AG04450 (cell line): ENCODE results near the gene ZNF469. TPM values are rescaled to one million over a fixed set of nuclear protein-coding genes. Genes with fewer than 3 reads are reported as not detected.
A peak's percentile ranks its signal among the peaks of the same experiment; 100 is the strongest.

Experiments used
- CTCF ChIA-PET: fragments of 300-600, 350-600 bp; formaldehyde crosslinking; extraction: SDS; loops from one replicate; lab custom pipeline; 2022; ENCODE audit warnings: antibody characterized with exemption, inconsistent platforms; lab: Charles Lee
- POLR2A ChIA-PET: fragments of 350-600 bp; formaldehyde crosslinking; extraction: SDS; loops from one replicate; lab custom pipeline; 2021; ENCODE audit warnings: antibody characterized with exemption, inconsistent platforms; lab: Yijun Ruan, JAX
- DNase-seq: peaks from one replicate; pipeline ENCODE4 v3.0.0-alpha.2; 2011; ENCODE audit warnings: low read depth, low spot score
- H3K27ac ChIP-seq: one replicate; pipeline ENCODE4 v1.5.1; 2012; ENCODE audit warnings: low read depth, low read length, control low read depth
- H3K27me3 ChIP-seq: one replicate; pipeline ENCODE4 v1.6.0; 2012; ENCODE audit warnings: low read length; ENCODE audit not compliant: control insufficient read depth, insufficient read depth
- H3K4me3 ChIP-seq: 2 replicates; pipeline ENCODE4 v1.5.1; 2011; ENCODE audit warnings: mild to moderate bottlenecking, low read depth, low read length, control low read depth
- H3K9me3 ChIP-seq: 2 replicates; pipeline ENCODE4 v1.5.1; 2012; ENCODE audit warnings: low read length; ENCODE audit not compliant: control insufficient read depth, insufficient read depth
- CTCF ChIP-seq: IDR thresholded peaks from 2 replicates; pipeline ENCODE4 v1.5.1; 2011; ENCODE audit warnings: low read depth, low read length, control low read depth, inconsistent platforms
- polyA plus RNA-seq: library from polyadenylated mRNA; depleted of rRNA; stranded (reverse); fragments of >200 nt; gene quantifications from 2 replicates; pipeline ENCODE4 v1.2.3, GENCODE V29; 2011

ZNF469 gene
- polyA plus RNA-seq, 1 experiment: 2.2 TPM

DNA sequence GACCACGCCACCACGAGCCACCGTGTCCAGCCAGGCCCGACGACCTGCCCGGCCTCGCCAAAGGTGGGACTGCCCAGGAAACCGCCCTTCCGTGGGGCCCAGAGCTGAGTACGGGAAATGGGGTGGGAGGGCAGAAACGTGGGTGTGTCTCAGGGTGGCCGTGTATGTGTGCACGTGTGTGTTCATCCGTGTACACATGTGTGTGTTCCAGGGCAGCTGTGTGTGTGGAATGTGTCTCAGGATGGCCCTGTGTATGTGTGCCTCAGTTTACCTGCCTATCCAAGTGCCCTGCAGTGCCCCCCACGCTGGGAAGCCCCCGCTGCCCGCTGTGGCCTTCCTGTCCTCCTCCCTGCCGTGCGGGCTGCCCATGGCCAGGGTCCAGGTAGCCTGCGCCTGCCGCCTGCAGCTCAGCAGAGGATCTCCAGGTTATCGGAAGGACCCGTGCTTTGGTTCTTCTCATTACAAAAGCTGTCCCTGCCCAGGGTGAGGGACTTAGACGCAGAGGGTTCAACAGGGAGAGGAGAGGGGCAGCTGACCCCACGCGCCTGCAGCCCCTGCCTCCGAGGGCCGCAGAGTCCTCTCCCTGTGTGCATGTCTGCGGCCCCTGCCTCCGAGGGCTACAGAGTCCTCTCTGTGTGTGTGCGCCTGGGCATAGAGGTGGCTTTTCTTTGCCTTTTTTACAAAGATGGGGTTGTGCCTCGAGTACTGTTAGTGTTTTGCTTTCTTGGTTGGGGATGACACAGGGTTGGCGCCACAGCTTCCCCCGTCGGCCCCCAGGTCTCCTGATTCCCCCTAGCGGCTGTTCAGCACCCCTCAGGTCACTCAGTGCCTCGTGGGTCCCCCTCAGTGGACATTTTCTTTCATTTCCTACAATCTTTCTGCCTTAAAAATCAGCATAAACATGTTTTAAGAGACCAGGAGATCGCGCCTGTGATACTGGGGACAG, 23.6 kb downstream of the ZNF469 start:
- Histone ChIP-seq H3K4me3 (no peak overlapping the region), H3K27ac (peak overlapping the region; percentile 11), H3K27me3 (no peaks in the 10 kb centered on the region), H3K9me3 (no peaks in the 10 kb centered on the region; the same call in 1 of the 2 replicates)
- TF ChIP-seq CTCF: no peak
- POLR2A ChIA-PET: no interaction called here
- CTCF ChIA-PET: no interaction called here
- DNase-seq: no peak

DNA sequence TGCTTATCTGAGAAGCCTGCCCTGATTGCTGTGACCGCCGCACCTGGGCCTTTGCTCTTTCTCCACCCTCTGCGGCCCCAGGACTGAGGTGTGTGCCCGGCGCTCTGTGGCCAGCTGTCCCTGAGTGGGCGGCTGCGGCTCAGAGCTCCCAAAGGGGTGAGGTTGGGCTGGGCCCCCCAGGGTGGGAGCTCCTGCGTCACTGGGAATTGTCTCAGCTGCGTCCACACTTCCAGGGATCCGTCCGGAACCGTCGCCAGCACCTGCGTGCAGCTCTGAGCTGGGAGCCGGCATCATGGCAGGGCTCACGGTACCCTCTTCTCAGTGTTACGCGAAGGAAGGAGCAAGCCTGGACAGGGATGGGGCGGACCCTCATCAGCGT, 24.3 kb downstream of the ZNF469 start:
- H3K27me3 ChIP-seq: no peaks in the 10 kb centered on the region
- TF ChIP-seq CTCF: no peak
- CTCF ChIA-PET: no interaction called here
- POLR2A ChIA-PET: no interaction called here
- no peak for DNase-seq
- no peak overlapping the region for H3K4me3 ChIP-seq
- H3K9me3 ChIP-seq: no peaks in the 10 kb centered on the region; the same call in 1 of the 2 replicates
- no peak overlapping the region for H3K27ac ChIP-seq

GRCh38 chr16:88407807-88408206, 25.0 kb downstream of the ZNF469 start:
- CTCF ChIA-PET: no interaction called here
- H3K4me3 ChIP-seq: no peak overlapping the region
- DNase-seq: no peak
- H3K27ac ChIP-seq: no peak overlapping the region
- POLR2A ChIA-PET: no interaction called here
- H3K9me3 ChIP-seq: no peaks in the 10 kb centered on the region; the same call in 1 of the 2 replicates
- no peak for TF ChIP-seq CTCF
- no peaks in the 10 kb centered on the region for H3K27me3 ChIP-seq

DNA sequence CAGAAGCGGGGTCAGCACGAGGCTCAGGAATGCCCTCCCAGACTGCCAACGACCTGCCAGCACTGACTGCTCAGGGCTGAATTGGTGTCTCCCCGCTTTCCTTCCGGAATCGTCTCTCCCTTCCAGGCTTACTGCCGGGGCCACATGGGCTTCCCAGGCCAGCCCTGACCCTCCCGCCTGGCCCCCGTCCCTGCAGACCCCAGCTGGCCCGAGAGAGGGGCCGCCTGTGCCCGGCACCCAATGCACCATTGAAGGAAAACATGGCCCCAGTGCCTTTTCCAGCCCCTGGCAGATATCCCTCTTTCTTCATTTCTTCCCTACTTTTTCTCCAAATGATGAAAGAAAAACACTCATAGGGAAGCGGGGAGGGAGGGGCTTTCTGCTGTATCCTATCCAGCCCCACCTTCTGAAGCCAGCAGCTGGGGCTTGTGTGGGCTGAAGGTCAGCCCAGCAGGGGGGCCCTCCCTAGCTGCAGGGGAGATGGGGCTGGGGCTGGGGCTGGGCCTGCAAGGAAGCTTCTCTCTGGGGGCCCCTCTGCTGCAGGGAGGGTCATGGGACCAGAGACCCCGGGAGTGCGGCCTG, 25.9 kb downstream of the ZNF469 start:
- Histone ChIP-seq H3K4me3 (no peak overlapping the region), H3K9me3 (no peaks in the 10 kb centered on the region; the same call in 1 of the 2 replicates), H3K27ac (peak overlapping the region; percentile 47), H3K27me3 (no peaks in the 10 kb centered on the region)
- POLR2A ChIA-PET: no interaction called here
- TF ChIP-seq CTCF: no peak
- DNase-seq: no peak
- CTCF ChIA-PET: no interaction called here
